Mammary epithelial cell (primary cell): ENCODE data around the gene KIRREL3.

Source experiments
- EZH2 ChIP-seq: IDR thresholded peaks from 2 replicates; pipeline ENCODE4 v1.6.1; 2012; ENCODE audit warnings: low read length, inconsistent platforms, borderline replicate concordance
- TF ChIP-seq, protein P1 (sequence below), 2 donors: IDR thresholded peaks in 1 of 2; conservative IDR thresholded peaks in 1 of 2; 2 replicates each; pipeline ENCODE4 v1.5.1; 2011 to 2012; ENCODE audit warnings: inconsistent platforms in 2 of 2, low read length in 2 of 2, mild to moderate bottlenecking in 2 of 2, control low read depth in 1 of 2, low read depth in 1 of 2; ENCODE audit not compliant: insufficient read depth in 1 of 2; ENCODE audit errors: extremely low read depth in 1 of 2

GRCh38 chr11:126901783-126902182 lies 98.8 kb downstream of the KIRREL3 start:
- TF ChIP-seq, protein P1, sequence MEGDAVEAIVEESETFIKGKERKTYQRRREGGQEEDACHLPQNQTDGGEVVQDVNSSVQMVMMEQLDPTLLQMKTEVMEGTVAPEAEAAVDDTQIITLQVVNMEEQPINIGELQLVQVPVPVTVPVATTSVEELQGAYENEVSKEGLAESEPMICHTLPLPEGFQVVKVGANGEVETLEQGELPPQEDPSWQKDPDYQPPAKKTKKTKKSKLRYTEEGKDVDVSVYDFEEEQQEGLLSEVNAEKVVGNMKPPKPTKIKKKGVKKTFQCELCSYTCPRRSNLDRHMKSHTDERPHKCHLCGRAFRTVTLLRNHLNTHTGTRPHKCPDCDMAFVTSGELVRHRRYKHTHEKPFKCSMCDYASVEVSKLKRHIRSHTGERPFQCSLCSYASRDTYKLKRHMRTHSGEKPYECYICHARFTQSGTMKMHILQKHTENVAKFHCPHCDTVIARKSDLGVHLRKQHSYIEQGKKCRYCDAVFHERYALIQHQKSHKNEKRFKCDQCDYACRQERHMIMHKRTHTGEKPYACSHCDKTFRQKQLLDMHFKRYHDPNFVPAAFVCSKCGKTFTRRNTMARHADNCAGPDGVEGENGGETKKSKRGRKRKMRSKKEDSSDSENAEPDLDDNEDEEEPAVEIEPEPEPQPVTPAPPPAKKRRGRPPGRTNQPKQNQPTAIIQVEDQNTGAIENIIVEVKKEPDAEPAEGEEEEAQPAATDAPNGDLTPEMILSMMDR (conservative IDR thresholded peaks at IDR 0.05 in 1 of 2, IDR thresholded peaks at IDR 0.05 in 1 of 2; ENCODE audit: extremely low read depth in 1 of 2, insufficient read depth in 1 of 2, low read depth in 1 of 2, low read length in 2 of 2): no peak
- no peak for TF ChIP-seq EZH2
